ENCODE results near the gene TOB2.

The TOB2 gene

DNA sequence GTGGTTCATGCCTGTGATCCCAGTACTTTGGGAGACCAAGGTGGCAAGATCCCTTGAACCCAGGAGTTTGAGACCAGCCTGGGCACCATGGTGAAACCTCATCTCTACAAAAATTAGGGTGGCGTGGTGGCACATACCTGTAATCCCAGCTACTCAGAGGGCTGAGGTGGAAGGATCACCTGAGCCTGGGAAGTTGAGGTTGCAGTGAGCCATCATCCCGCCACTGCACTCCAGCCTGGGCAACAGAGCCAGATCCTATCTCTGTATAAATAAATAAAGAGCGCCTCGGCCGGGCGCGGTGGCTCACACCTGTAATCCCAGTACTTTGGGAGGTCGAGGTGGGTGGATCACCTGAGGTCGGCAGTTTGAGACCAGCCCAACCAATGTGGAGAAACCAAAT lies 27.9 kb downstream of the TOB2 start:
- no peak for DNase-seq (ENCODE audit: low read depth)
- TF ChIP-seq, protein P1, sequence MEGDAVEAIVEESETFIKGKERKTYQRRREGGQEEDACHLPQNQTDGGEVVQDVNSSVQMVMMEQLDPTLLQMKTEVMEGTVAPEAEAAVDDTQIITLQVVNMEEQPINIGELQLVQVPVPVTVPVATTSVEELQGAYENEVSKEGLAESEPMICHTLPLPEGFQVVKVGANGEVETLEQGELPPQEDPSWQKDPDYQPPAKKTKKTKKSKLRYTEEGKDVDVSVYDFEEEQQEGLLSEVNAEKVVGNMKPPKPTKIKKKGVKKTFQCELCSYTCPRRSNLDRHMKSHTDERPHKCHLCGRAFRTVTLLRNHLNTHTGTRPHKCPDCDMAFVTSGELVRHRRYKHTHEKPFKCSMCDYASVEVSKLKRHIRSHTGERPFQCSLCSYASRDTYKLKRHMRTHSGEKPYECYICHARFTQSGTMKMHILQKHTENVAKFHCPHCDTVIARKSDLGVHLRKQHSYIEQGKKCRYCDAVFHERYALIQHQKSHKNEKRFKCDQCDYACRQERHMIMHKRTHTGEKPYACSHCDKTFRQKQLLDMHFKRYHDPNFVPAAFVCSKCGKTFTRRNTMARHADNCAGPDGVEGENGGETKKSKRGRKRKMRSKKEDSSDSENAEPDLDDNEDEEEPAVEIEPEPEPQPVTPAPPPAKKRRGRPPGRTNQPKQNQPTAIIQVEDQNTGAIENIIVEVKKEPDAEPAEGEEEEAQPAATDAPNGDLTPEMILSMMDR (IDR thresholded peaks at IDR 0.05; ENCODE audit: low read length, missing control alignments): no peak
- H3K4me3 ChIP-seq (replicated peaks; ENCODE audit: low read depth, low read length): no peak overlapping the region

DNA sequence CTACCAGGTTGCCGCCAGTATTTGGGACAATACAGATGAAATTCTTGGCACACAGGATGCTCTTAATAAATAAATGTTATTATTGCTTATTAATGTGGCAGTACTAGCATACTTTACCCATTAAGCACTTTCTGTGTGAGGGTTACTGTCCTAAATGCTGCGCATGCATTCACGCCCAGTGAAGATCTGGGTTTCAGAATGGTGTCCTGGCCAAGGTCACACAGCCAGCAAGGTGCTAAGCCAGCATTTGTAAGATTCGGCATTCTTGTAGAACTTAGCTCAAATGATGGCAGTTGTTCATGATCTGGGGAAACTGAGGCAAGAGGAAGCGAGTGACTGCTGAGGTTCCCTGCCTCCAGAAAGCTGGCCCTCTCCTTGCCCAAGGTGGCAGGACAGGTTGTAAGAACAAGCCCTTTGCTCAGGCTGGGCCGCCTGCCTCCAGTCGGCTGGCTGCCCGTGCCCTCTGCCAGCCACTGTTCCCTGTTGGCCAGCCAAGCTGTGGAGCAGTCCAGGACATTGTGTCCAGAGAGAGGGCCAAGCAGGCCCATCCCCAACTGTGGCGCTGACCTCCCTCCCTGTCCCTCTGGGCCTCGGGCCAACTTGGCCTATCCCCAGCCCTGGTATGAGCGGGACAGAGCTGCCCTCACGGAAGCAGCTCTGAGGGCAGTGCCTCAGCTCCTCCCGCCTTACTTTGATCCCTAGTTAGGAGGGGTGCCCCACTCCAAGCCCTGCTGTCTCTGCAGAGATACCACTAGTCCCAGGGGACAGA lies 28.8 kb downstream of the TOB2 start:
- H3K4me3 ChIP-seq (replicated peaks; ENCODE audit: low read depth, low read length): no peak overlapping the region
- TF ChIP-seq, protein P1 (IDR thresholded peaks at IDR 0.05; ENCODE audit: low read length, missing control alignments): no peak

DNA sequence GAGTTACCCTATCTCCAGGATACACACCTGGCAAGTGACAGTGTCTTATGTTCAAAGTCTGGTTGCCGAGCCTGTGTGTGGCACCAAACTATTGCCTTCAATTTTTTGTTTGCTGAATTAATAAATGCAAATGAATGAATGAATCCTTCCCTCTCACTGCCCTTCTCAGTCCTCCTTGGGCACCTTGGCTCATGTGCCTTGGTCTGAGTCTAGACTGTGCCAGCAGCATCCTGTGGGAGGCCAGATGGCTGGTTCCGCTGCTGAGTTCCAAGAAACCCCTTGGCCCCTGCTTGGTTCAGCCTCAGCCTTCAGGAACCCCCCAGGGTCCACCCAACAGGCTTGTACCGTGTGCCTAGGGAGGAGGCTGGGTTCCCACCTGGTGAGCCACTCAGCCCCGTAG lies 31.0 kb downstream of the TOB2 start:
- TF ChIP-seq, protein P1 (IDR thresholded peaks at IDR 0.05; ENCODE audit: low read length, missing control alignments): no peak
- DNase-seq (ENCODE audit: low read depth): no peak
- no peak overlapping the region for H3K4me3 ChIP-seq (replicated peaks; ENCODE audit: low read depth, low read length)

More for the DNA sequence above, 28.8 kb downstream of the TOB2 start:
- peak; percentile 37 for DNase-seq (ENCODE audit: low read depth)

DNA sequence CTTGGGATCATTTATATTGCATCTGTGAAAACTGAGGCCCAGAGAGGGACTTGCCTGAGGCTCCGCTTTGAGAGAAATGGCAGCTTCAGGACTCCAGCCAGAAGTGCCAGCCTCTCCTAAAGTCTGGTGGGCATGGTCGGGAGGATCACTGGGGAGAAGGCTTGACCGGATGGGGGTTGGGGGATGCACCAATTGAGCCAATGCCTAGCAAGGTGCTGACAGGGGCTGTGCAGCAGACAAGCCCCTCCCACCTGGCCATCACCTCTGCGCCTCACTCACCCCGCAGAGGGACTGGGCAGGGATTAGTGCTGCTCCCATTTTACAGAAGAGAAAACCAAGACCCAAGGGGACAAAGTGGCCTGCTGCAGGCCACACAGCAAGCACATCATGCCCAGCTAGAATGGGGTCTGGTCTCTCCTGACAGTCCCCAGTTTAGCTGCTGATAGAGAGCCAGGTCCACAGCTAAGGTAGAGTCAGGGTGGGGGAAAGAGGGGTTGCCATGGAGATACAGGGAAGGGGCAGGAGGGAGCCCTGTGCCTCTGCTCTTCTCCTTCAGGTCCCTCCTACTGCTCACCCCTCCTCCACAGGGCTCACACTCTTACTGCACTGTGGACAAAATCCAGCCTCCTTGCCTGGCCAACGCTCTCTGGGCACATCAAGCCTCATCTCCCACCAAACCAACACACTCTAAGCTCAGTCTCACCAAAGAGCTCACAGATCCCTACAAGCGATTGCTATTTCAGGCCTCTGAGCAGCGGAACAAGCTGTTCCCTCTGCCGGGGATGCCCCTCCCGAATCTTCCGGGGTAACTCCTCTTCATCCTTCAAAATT lies 35.4 kb downstream of the TOB2 start:
- no peak overlapping the region for H3K4me3 ChIP-seq (replicated peaks; ENCODE audit: low read depth, low read length)
- TF ChIP-seq, protein P1 (IDR thresholded peaks at IDR 0.05; ENCODE audit: low read length, missing control alignments): no peak
- no peak for DNase-seq (ENCODE audit: low read depth)

DNA sequence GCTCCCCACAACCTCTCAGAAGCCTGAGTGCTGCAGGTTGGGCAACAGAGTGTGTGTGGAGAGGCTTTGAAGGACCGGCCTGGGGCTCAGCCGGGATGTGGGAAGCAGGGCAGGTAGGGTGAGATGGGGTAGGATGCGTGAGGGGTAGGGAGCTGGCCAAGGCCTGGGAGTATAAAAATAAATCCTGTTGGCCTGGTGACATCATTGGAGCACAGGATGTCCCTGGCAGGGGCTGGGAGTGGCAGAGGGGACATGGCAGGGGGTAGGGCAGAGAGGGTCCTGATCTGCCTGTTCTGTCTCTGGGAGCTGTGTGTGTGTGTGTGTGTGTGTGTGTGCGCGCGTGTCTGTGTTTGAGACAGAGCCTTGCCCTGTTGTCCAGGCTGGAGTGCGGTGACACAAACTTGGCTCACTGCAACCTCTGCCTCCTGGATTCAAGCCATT lies 36.3 kb downstream of the TOB2 start:
- TF ChIP-seq, protein P1 (IDR thresholded peaks at IDR 0.05; ENCODE audit: low read length, missing control alignments): no peak
- H3K4me3 ChIP-seq (replicated peaks; ENCODE audit: low read depth, low read length): no peak overlapping the region
- no peak for DNase-seq (ENCODE audit: low read depth)

DNA sequence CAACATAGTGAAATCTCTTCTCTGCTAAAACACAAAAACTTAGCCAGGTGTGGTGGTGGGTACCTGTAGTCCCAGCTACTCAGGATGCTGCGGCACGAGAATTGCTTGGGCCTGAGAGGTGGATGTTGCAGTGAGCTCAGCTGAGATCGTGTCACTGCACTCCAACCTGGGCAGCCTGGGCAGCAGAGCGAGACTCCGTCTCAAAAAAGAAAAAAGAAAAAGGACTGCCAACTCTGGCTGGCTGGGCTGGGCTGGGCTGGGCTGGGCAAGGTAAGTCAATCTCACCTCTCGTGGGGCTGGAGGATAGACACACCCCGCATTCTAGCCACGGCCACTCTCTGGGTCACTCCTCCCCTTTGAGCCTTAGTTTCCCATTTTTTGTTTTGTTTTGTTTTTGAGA lies 37.9 kb downstream of the TOB2 start:
- TF ChIP-seq, protein P1 (IDR thresholded peaks at IDR 0.05; ENCODE audit: low read length, missing control alignments): no peak
- DNase-seq (ENCODE audit: low read depth): no peak
- H3K4me3 ChIP-seq (replicated peaks; ENCODE audit: low read depth, low read length): no peak overlapping the region

All from fibroblast of pulmonary artery (primary cell).